HepG2 (cell line): ENCODE measurements around the gene SNN. TPM values are rescaled to one million over a fixed set of nuclear protein-coding genes. Genes with fewer than 3 reads are reported as not detected.
A peak's percentile ranks its signal among the peaks of the same experiment; 100 is the strongest.

Source experiments
- ATF1 ChIP-seq: IDR thresholded peaks from 2 replicates; pipeline ENCODE4 v1.6.1; 2016; ENCODE audit warnings: mild to moderate bottlenecking, control low read depth
- ATM ChIP-seq: fragments of 450-650 bp; IDR thresholded peaks from 2 replicates; pipeline ENCODE4 v1.7.1; 2017; ENCODE audit warnings: mild to moderate bottlenecking, borderline replicate concordance
- CCDC6 ChIP-seq: sonication (generic); formaldehyde crosslinking; IDR thresholded peaks from 2 replicates; pipeline ENCODE4 v1.8.1; 2022; ENCODE audit warnings: mild to moderate bottlenecking, missing genetic modification reagents, moderate library complexity
- CHCHD3 ChIP-seq: sonication (generic); formaldehyde crosslinking; IDR thresholded peaks from 2 replicates; pipeline ENCODE4 v1.8.0; 2022; ENCODE audit warnings: mild to moderate bottlenecking, missing genetic modification reagents, moderate library complexity
- EZH2 ChIP-seq: conservative IDR thresholded peaks from 2 replicates; pipeline ENCODE4 v1.6.1; 2012; ENCODE audit warnings: mild to moderate bottlenecking, low read depth, low read length, moderate library complexity
- HMG20B ChIP-seq: conservative IDR thresholded peaks from 2 replicates; pipeline ENCODE4 v1.6.1; 2016; ENCODE audit warnings: missing genetic modification reagents, missing compliant biosample characterization
- NFRKB ChIP-seq: fragments of 450-650 bp; IDR thresholded peaks from 2 replicates; pipeline ENCODE4 v1.6.1; 2017
- NFYB ChIP-seq: sonication (generic); formaldehyde crosslinking; IDR thresholded peaks from 2 replicates; pipeline ENCODE4 v1.4.0; 2020; ENCODE audit warnings: missing genetic modification reagents
- NR2F6 ChIP-seq, 2 experiments: IDR thresholded peaks; 2 replicates each; pipeline ENCODE4 v1.6.1; 2016; ENCODE audit warnings: antibody characterized with exemption in 1 of 2, mild to moderate bottlenecking in 1 of 2
- SOX6 ChIP-seq, 2 experiments: fragments of 450-650 bp in 1 of 2; sonication (generic) in 1 of 2; formaldehyde crosslinking in 1 of 2; IDR thresholded peaks; 2 replicates each; pipeline versions ENCODE4 v1.4.0 to v1.6.1; 2017 to 2020; ENCODE audit warnings: antibody characterized with exemption in 1 of 2, mild to moderate bottlenecking in 1 of 2, missing genetic modification reagents in 1 of 2
- TAF1 ChIP-seq: sonication (generic); formaldehyde crosslinking; IDR thresholded peaks from 2 replicates; pipeline ENCODE4 v1.4.0; 2020; ENCODE audit warnings: missing genetic modification reagents
- TBX2 ChIP-seq: sonication (generic); formaldehyde crosslinking; IDR thresholded peaks from 2 replicates; pipeline ENCODE4 v1.5.0; 2020; ENCODE audit warnings: missing genetic modification reagents, mild to moderate bottlenecking, borderline replicate concordance
- ZNF558 ChIP-seq: sonication (generic); formaldehyde crosslinking; IDR thresholded peaks from 2 replicates; pipeline ENCODE4 v1.9.0; 2022; ENCODE audit warnings: mild to moderate bottlenecking, missing genetic modification reagents, borderline replicate concordance
- ZNF614 ChIP-seq: IDR thresholded peaks from 2 replicates; pipeline ENCODE4 v1.6.1; 2018; ENCODE audit warnings: missing biosample characterization, missing genetic modification reagents, inconsistent platforms, borderline replicate concordance
- ZNF749 ChIP-seq: sonication (generic); formaldehyde crosslinking; IDR thresholded peaks from 2 replicates; pipeline ENCODE4 v1.8.0; 2022; ENCODE audit warnings: mild to moderate bottlenecking, missing genetic modification reagents, moderate library complexity, borderline replicate concordance
- ZNF773 ChIP-seq: sonication (generic); formaldehyde crosslinking; IDR thresholded peaks from 2 replicates; pipeline ENCODE4 v1.4.0; 2020; ENCODE audit warnings: missing genetic modification reagents, borderline replicate concordance
- ZNF776 ChIP-seq: sonication (generic); formaldehyde crosslinking; IDR thresholded peaks from 2 replicates; pipeline ENCODE4 v1.4.0; 2020; ENCODE audit warnings: mild to moderate bottlenecking, missing genetic modification reagents
- polyA plus RNA-seq, 8 experiments: library from polyadenylated mRNA; depleted of rRNA in 3 of 8; stranded (reverse) in 7 of 8; unstranded in 1 of 8; fragments of >200 nt; fragmentation: Illumina TruSeq in 4 of 8; extraction: Trizol in 4 of 8; gene quantifications; 2 replicates each; pipeline versions ENCODE4 v1.2.1 to v1.2.3, GENCODE V29; 2011 to 2016; ENCODE audit warnings: low read depth in 4 of 8, missing spikeins in 1 of 8, mixed read lengths in 1 of 8; ENCODE audit not compliant: insufficient read depth in 1 of 8
- total RNA-seq, 5 experiments: library from RNA; depleted of rRNA; stranded (reverse); fragments of >200 nt; fragmentation: Illumina TruSeq; extraction: Trizol; gene quantifications; 2 replicates each; pipeline ENCODE4 v1.2.3, GENCODE V29; 2016; ENCODE audit warnings: low read depth in 1 of 5
- TF ChIP-seq, protein P1 (sequence below): fragments of 450-650 bp; IDR thresholded peaks from 2 replicates; pipeline ENCODE4 v1.6.1; 2017; ENCODE audit warnings: mild to moderate bottlenecking
- TF ChIP-seq, protein P2 (sequence below): sonication (generic); formaldehyde crosslinking; IDR thresholded peaks from 2 replicates; pipeline ENCODE4 v1.5.0; 2020; ENCODE audit warnings: mild to moderate bottlenecking, missing genetic modification reagents
- TF ChIP-seq, protein P3 (sequence below): IDR thresholded peaks from 2 replicates; pipeline ENCODE4 v1.6.1; 2016; ENCODE audit warnings: mild to moderate bottlenecking, missing biosample characterization, missing genetic modification reagents
- TF ChIP-seq, protein P4 (sequence below): sonication (generic); formaldehyde crosslinking; IDR thresholded peaks from 2 replicates; pipeline ENCODE4 v1.5.0; 2020; ENCODE audit warnings: missing genetic modification reagents
- TF ChIP-seq, protein P5 (sequence below): sonication (generic); formaldehyde crosslinking; IDR thresholded peaks from 2 replicates; pipeline ENCODE4 v1.5.0; 2020; ENCODE audit warnings: missing genetic modification reagents, mild to moderate bottlenecking, borderline replicate concordance

SNN gene
- total and polyA plus RNA-seq, 2 of the 13 experiments (the other 11 are each of a cell fraction or from before 2014, with no cell fraction given), result 5.2 to 8.4 TPM

DNA sequence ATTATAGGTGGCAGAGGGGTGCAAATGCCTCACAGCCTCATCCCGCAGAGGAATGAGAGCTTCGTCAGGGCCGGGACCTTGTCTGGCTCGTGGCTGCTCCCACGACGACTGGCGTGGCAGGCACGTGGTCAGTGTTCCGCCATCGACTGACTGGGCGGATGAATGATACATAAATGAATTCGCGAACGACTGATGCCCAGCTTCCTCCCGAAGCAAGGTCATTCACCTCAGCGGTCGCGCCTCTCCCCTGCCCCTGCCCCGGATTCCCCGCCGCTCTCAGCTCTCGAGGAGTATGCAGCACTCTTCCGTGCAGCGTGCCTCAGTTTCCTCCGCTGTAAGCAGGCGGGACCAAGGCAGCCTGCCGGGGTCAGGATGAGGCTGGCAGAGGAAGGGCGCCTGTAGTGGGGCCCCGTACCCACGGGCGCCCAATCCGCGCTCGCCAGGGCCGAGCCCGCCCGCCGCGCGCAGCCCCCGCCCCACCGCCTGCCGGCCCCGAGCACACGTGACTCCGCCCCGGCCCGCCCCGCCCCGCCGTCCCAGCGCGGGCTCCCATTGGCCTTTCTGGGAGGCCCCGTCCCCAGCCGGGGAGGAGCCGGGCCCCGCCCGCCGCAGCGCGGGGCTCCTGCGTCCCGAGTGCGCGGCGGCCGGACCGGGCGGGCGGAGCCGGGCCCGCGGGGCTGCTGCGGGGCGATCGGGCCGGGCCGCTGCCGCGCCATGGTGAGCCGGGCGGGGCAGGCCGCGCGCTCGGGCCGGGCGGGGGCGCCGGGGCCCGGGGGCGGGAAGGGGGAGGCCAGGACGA is at the start of gene SNN (continued):
- TF ChIP-seq, protein P1, sequence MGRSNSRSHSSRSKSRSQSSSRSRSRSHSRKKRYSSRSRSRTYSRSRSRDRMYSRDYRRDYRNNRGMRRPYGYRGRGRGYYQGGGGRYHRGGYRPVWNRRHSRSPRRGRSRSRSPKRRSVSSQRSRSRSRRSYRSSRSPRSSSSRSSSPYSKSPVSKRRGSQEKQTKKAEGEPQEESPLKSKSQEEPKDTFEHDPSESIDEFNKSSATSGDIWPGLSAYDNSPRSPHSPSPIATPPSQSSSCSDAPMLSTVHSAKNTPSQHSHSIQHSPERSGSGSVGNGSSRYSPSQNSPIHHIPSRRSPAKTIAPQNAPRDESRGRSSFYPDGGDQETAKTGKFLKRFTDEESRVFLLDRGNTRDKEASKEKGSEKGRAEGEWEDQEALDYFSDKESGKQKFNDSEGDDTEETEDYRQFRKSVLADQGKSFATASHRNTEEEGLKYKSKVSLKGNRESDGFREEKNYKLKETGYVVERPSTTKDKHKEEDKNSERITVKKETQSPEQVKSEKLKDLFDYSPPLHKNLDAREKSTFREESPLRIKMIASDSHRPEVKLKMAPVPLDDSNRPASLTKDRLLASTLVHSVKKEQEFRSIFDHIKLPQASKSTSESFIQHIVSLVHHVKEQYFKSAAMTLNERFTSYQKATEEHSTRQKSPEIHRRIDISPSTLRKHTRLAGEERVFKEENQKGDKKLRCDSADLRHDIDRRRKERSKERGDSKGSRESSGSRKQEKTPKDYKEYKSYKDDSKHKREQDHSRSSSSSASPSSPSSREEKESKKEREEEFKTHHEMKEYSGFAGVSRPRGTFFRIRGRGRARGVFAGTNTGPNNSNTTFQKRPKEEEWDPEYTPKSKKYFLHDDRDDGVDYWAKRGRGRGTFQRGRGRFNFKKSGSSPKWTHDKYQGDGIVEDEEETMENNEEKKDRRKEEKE, result no peak
- TF ChIP-seq HMG20B (no peak), NFYB (CRISPR knock-in tag) (peak; percentile 56), EZH2 (no peak), ZNF776 (CRISPR knock-in tag) (no peak), SOX6 (IDR thresholded peaks at IDR 0.05) (no peak), SOX6 (CRISPR knock-in tag; IDR thresholded peaks at IDR 0.05) (peak; percentile 32; the same call in 1 of the 2 replicates), CCDC6 (CRISPR knock-in tag) (peak; percentile 63; the same call in 1 of the 2 replicates), NFRKB (no peak), ATF1 (CRISPR knock-in tag) (no peak), TAF1 (CRISPR knock-in tag) (peak; percentile 31; the same call in 1 of the 2 replicates), CHCHD3 (CRISPR knock-in tag) (peak; percentile 78), ZNF558 (no peak), NR2F6 (IDR thresholded peaks at IDR 0.05) (no peak), NR2F6 (CRISPR knock-in tag; IDR thresholded peaks at IDR 0.05) (no peak), ZNF614 (CRISPR knock-in tag) (no peak), ZNF749 (CRISPR knock-in tag) (no peak), ZNF773 (CRISPR knock-in tag) (no peak), ATM (no peak), TBX2 (CRISPR knock-in tag) (no peak)
- TF ChIP-seq, protein P2, sequence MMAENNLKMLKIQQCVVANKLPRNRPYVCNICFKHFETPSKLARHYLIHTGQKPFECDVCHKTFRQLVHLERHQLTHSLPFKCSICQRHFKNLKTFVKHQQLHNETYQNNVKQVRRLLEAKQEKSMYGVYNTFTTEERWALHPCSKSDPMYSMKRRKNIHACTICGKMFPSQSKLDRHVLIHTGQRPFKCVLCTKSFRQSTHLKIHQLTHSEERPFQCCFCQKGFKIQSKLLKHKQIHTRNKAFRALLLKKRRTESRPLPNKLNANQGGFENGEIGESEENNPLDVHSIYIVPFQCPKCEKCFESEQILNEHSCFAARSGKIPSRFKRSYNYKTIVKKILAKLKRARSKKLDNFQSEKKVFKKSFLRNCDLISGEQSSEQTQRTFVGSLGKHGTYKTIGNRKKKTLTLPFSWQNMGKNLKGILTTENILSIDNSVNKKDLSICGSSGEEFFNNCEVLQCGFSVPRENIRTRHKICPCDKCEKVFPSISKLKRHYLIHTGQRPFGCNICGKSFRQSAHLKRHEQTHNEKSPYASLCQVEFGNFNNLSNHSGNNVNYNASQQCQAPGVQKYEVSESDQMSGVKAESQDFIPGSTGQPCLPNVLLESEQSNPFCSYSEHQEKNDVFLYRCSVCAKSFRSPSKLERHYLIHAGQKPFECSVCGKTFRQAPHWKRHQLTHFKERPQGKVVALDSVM (CRISPR knock-in tag), result 0 out of 2 replicates have a peak, but pooled peaks have one; percentile 22
- TF ChIP-seq, protein P3, sequence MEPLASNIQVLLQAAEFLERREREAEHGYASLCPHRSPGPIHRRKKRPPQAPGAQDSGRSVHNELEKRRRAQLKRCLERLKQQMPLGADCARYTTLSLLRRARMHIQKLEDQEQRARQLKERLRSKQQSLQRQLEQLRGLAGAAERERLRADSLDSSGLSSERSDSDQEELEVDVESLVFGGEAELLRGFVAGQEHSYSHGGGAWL (CRISPR knock-in tag), result no peak
- TF ChIP-seq, protein P4, sequence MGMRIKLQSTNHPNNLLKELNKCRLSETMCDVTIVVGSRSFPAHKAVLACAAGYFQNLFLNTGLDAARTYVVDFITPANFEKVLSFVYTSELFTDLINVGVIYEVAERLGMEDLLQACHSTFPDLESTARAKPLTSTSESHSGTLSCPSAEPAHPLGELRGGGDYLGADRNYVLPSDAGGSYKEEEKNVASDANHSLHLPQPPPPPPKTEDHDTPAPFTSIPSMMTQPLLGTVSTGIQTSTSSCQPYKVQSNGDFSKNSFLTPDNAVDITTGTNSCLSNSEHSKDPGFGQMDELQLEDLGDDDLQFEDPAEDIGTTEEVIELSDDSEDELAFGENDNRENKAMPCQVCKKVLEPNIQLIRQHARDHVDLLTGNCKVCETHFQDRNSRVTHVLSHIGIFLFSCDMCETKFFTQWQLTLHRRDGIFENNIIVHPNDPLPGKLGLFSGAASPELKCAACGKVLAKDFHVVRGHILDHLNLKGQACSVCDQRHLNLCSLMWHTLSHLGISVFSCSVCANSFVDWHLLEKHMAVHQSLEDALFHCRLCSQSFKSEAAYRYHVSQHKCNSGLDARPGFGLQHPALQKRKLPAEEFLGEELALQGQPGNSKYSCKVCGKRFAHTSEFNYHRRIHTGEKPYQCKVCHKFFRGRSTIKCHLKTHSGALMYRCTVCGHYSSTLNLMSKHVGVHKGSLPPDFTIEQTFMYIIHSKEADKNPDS, result no peak
- TF ChIP-seq, protein P5, sequence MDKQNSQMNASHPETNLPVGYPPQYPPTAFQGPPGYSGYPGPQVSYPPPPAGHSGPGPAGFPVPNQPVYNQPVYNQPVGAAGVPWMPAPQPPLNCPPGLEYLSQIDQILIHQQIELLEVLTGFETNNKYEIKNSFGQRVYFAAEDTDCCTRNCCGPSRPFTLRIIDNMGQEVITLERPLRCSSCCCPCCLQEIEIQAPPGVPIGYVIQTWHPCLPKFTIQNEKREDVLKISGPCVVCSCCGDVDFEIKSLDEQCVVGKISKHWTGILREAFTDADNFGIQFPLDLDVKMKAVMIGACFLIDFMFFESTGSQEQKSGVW (CRISPR knock-in tag), result no peak
